DND-41 (cell line): ENCODE results near the gene ASB1.

ENCODE experiments used
- CTCF ChIP-seq: IDR thresholded peaks from 2 replicates; pipeline ENCODE4 v1.5.1; 2012; ENCODE audit warnings: borderline replicate concordance, low read length, moderate library complexity, mild to moderate bottlenecking; ENCODE audit not compliant: poor library complexity, severe bottlenecking; ENCODE audit errors: extremely low read depth
- EZH2 ChIP-seq: IDR thresholded peaks from 3 replicates; pipeline ENCODE4 v1.6.1; 2012; ENCODE audit warnings: borderline replicate concordance, low read depth, mild to moderate bottlenecking, moderate library complexity, low read length, inconsistent platforms; ENCODE audit not compliant: severe bottlenecking

GRCh38 chr2:238408615-238409340 lies 17.9 kb upstream of the ASB1 start:
- TF ChIP-seq CTCF (no peak), EZH2 (no peak)
